ENCODE measurements around the gene FOXF1.

The FOXF1 gene

DNA sequence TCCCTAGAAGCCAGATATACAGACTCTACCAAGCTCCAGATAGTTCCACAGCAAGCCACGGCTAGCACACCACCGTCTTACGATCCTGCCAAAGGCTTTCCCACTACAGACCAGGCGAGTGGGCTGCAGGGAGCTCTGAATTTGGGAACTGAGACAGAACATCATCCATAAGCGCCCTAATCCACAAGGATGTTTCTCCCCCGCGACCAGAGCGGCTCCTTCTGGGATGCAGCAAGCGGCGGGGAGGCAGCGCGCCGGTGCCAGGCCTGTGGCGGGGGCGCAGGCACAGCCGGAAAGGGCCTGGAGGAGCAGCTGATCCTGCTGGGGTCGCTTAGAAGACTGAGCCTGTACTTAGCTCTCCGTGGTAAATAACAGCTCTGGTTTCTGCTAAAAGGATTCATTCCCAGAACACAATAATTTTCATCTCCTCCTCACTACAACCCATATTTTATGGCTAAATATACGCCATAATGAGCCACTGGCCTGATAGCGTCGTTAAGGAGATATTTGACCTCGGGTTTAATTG is 16.2 kb upstream of the FOXF1 start:
- no peak for FAIRE-seq

DNA sequence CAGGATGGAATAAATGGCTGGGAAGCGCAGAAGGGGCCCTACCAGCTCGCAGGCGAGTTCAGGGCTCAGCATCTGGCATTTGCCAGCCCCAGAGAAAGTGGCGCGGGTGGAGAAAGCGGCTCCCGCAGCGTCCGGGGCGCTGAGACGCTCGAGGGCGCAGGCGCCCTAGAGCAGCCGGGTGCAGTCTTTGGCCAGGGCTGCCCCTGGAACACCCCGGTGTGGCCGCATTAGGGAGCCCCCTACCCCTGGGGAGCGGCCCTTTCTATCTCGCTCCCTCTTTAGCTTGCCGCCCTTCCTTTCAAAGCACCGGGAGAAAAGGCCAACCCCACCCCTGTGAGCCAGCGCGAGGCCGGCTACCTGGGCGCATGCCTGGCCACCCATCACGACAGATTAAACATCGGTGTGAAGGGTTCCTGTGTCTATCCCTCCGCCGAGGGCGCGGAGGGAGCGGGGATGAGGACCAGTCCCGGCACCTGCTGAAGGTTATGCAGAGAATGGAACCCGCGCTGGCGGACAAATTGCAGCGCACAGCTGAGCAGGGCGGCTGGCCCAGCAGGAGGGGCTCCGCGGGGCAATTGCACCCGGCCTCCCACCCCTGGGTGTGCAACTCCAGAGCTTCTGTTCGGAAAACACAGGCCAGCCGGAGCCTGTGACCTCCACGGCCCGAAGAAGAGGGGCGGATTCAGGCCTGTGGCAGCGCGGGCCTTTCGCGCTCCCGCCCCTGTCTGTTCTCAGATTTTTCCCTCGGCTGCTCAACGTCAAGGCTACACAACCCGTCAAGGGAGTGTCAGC is 15.6 kb upstream of the FOXF1 start:
- no peak for FAIRE-seq

DNA sequence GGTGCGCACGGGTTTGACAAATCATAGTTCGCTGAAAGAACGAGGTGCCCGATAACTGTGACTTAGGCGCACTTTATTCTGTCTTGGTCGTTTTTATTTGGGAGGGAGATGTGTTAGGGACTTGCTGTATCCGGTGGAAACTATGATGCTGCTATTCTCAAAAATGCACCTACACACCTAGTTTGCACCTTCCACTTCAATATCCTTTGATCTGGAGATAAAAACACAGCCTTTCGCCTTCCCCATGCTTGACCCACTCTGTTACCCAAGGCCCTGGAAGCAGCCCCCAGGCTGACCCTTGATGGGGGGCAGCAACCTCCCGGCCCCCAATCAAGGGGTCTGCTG is 15.0 kb upstream of the FOXF1 start:
- no peak for FAIRE-seq

DNA sequence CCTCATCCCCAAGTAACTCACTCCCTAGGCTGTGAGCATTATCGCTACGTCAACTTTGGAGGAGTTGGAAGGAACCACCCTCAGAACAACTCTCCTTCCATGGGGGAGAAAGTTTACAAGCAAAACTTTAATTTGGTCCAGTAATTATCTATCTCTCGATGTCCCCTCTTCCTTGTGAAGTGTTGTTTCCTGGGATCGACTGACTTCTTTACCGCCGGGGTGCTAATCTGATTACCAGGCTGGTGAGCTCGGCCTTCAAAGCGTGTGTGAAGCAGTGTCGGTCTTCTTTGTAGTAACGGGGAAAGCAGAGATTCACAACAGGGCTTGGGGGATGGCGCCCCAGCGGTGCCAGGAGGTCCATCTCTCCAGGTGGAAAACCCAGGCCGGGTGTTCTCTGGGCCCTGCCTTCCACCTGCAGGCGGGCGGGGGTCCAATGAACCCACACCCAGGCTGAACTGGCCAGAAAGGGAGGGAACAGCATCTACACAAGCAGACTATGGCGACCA is 14.5 kb upstream of the FOXF1 start:
- FAIRE-seq = no peak

DNA sequence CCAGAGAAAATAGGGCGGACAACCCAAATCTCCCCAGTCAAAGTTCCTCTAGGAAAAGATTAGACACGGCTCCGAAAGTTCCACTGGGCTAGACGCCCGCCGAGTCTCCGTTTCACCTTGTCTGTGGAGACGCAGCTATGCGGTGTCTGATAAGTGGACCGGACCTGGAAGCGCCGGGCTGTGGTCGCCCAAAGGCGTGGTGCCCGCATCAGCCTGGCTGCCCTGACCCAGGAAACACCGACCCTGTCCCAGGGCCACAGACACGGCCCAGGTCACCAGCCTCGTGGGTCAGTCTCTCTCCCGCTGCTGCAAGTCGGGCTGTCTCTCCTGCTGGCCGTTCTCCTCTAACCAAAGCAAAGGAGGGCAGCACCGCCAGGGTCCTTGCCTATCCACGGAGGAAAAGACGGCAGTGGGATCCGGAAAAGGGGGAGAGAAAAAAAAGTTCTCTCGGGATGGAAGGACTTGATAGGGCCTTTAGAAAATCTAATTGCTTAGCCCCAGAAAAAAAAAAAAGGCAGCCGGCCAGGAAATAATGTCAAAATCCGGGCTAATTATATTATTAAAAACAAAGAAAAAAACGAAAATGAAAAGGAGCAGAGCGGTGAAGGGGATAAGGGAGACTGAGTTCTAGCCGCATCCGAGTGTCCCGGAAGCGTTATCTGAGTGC is 13.9 kb upstream of the FOXF1 start:
- no peak for FAIRE-seq

DNA sequence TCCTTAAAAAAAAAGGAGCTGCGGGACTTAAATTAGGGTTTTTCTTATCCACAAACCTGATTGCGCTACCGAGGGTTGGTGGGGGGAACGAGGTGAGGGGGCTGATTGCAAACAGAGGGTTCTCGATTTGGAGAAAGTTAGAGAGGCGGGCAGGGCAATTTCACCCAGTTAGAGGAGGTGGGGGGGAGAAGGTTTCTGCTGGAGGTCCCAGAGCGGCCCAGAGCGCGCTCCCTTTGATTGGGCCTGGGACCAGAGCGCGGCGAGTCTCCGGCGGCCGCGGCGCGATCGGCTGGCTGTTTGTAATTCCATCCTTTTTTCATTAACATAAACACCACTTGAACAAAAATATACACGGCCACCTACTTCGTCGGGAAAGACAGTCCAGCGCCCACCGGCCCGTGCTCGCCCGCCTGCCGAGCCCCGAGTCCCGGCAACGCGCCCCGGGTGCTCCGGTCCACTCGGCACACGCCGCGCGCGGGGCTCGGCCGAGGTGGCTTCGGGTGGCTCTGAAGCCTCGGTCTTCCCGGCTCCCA is 13.3 kb upstream of the FOXF1 start:
- no peak for FAIRE-seq

DNA sequence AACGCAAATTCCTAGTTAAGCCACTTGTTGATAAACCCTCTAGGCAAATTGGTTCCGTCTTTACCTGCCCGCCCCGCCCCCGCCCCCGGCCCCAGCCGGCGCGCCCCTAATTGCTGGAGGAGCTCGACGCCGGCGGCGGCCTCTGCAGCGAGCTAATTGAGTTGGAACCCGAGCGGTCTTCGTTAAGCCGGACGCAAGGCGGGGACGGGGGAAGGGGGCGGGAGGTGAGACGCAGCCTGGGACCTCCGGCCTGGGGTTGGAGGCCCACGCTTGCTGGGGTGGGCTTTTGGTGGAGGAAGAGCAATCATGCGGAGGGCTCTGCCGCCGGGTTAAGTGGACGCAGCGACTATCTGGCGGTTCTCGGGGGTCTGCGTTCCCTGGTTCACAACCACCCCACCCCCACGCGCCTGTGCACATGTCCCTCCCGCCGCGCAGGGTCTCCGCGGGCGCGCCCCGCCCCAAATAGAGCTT is 12.7 kb upstream of the FOXF1 start:
- no peak for FAIRE-seq

DNA sequence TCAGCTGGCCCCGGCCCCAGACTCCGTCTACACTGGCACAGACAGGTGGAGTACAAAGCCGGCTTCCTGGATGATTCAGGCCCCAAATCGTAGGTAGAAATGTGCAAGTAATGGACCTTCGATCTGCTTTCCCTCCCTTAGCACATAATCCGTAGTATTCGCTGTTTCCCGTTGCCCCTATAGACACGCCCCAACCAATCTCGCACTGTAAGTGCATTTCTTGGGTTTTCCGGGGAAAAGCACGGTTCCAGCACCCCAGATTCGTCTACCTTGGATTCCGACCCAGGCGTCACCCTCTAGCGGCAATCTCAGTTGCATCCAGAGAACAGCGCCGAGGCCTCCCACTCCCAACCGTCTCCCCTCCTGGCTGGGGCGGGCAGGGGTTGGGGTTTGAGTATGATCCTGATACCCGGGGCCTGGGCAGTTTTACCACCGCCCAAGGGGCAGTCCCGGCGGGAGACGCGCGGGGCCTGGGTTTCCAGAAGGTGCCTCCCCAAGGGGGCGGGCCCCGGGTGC is 12.1 kb upstream of the FOXF1 start:
- no peak for FAIRE-seq

DNA sequence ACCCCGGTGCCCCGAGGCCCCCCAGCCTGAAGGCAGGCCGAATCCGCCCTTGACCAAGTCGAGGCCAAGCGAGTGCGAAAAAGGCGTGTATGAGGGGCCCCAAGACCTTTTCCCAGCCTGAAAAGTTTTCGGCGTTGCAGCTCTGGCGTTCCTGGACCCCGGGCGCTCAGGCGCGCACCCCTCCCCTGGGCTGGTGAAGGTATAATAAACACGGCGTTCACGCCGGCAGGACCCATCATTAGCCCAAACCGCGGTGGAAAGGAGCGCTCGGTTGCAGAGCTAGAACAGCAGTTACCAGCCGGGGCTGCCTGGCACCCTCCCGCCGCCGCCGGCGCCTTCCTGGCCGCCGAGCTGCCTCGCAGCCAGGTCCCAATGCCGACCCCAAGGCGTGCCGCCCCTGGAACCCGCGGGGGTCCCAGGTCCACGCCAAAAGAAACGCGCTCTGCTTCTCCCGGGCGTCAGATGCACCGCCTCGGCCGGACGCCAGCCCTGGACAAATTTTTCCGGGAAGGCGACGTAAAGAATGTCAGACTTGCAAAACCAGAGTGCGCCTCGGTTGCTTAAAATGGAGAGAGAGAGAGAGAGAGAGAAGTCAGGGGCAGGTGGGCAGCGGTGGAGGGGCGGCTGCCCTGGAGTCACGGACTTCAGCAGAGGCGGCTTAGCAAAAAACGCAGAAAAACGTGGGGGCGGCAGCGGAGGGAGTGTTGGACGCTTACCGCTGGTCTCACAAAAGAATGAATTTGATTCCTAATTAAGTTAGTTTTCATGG is 11.5 kb upstream of the FOXF1 start:
- FAIRE-seq = no peak

DNA sequence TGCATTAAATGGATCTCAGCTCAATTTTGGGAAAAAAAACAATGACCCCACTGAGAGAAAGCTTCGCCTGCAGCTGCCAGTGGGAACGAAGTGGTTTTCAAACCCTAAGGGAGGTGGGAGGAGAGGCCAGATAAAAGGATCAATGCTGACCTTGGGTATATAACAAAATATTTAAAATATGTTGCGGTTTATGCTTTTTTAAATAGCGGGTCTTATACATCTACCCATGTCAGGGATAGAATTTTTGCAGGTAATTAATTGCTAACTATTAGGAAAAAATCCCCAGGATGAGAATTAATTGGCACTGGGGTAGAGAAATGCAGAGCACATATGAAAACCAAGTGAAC is 10.9 kb upstream of the FOXF1 start:
- no peak for FAIRE-seq

DNA sequence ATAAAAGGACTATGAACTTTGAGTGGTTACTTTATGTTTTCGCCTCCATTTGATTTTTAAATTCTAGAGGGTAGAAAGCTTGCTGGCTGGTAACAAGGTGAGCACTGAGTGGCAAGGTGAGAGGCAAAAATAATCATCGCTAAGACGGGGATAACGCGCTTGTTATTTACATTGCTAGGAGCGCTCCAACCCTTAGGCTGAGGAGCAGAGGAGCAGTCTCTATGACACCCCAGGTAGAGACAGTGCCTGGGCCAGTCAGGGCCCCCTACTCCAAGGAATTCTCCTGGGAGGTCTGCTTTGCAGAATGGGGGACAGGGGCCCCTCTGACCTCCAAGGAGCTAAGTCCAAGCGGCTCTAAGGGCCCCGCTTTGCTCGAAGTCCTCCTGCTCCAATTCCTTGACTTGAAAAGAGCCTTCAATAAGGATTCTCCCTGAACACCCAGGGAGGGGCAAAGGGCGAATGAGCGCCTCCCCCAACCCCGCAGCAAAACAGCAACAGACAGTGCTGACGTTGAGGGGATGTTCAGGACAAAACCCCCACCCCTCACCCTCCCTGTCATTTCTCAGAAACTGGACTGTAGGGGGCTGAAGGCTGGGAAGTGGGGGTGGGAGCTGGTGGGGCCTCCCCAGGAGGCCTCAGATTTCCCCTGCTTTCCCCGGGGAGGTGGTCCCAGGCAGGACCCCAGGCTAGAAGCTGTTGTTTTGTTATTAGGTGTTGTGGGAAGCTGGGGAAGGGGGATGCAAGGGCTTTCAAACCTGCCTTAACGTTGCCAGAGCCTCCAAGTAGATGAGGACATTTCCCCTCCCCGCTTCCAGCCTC is 10.2 kb upstream of the FOXF1 start:
- FAIRE-seq = no peak

DNA sequence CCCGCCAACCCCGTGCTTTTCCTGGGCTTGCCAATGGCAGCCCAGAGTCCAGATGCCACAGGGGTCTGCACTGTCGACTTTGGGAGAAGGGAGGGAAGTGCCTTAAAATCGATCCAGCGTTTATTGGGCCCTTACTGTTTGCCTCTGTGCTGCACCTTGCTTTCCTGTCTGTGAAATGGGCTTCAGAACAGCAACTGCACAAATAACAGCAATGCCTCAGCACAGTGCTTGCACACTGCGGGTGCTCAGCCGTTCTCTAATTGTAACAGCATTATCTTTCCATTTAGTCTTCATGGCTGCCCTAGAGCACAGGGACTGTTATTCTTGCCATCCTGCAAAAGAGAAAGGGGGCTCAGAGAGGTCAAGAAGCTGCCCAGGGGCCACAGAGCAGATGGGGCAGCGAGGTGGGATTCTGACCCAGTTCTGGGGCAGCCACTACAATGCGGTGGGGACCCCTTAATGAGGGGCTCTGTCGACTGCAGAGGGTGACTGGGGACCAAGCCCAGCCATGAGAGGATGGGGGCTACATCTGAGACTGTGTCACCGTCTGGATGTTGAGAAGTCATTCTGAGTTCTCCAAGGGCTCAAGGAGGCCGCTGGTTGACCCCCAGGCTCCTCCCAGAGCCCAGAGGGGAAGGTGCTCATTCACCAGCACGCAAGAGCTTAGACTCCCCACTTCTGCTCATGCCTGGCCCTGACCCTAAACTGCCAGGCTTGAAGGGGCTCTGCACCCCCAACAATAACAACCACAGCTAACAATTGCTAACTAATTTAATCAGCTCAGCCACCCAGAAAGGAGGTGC is 9.4 kb upstream of the FOXF1 start:
- no peak for FAIRE-seq

DNA sequence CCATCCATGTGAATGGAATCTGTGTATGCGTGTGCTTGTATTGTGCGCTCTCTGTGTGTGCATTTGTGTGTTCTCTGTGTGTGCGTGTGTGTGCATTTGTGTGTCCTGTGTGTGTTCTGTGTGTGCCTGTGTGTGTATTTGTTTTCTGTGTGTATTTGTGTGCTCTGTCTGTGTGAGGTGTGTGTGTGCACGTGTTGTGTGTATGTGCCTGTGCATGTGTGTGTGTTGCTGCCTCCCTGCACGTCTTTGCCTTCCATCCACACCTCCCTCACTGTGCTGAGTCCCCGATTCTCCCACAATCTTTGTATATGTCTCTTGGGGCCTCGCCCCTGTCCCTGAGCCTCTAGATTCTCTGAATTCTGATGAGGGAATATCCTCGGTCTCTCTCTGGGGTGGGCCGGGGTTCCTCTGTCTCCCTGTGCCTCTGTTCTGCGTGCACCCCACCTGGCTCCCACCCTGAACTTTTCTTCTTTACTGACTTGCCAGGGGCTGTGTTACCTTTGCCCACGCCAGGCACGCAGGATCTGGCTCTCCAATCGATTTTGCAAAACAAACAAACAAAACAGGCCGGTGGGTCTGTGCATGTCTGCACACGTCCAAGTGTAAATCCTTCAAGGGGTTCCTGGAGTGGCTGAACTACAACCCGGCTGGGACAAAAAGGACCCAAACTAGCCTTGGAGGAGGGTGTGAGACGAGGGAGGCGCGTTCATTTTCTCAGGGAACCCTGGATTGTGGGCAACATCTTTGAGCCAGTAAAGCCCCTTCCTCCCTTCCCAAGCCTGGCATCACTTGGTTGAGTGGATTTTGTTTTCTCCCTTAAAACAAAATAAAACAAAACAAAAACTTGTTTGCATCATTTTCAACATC is 8.1 kb upstream of the FOXF1 start:
- no peak for FAIRE-seq

DNA sequence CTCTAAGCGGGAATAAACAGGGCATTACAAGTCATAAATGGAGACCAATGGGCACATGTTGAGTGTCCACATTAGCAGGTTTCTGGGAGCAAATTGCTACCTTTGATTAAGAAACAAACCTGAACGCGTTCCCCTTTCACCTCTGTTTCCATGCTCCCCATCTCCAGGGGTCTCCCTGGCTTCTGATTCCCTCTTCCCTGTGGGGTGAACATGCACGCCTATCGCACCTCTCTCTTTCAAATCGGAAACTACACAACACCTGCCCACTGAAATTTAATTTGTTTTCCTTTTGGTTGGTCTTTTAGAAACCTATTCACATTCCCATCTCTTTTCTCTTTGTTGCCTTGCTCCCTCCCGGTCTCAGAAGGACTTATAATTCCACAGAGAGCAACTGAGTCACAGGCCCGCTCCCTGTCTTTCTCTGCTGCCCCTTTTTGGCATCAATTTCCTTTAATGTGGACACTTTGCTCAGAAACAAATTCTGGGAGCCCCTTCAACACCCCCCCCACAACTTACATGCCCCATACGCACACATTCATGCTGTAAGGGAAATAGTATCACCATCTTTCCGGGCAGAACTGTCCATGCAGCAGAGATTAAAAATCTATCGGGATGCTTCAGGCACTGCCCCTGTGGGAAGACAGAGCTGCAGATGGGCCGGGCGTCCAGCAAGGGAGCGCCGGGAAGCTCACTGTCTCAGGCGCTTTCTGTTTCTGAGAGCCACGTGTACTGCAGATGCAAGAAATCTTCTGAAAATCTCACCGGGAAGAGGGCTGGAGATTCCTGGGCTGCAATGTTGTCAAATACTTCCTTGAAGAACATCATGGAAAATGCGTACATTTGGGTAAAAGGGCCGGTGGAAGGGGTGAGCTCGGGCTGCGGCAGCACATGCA is 7.2 kb upstream of the FOXF1 start:
- no peak for FAIRE-seq

DNA sequence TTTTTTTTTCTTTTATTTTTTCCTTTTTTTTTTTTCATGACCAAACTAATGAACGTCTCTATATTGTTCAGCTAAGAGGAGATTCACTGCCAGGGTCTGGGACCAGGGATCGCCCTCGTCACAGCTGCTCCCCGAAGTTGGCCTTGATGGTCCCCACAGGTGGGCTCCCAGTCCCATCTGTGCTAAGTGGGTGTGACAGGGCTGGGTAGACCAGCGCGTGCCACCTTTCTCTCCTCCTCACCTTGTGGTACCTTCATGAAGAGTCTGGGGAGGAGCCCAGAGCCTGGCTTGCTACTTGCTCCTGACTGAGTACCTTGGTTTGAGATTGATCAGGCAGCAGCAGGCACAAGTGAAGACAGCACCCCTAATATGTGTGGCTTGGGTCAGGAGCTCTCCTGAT is 6.5 kb upstream of the FOXF1 start:
- FAIRE-seq = no peak

DNA sequence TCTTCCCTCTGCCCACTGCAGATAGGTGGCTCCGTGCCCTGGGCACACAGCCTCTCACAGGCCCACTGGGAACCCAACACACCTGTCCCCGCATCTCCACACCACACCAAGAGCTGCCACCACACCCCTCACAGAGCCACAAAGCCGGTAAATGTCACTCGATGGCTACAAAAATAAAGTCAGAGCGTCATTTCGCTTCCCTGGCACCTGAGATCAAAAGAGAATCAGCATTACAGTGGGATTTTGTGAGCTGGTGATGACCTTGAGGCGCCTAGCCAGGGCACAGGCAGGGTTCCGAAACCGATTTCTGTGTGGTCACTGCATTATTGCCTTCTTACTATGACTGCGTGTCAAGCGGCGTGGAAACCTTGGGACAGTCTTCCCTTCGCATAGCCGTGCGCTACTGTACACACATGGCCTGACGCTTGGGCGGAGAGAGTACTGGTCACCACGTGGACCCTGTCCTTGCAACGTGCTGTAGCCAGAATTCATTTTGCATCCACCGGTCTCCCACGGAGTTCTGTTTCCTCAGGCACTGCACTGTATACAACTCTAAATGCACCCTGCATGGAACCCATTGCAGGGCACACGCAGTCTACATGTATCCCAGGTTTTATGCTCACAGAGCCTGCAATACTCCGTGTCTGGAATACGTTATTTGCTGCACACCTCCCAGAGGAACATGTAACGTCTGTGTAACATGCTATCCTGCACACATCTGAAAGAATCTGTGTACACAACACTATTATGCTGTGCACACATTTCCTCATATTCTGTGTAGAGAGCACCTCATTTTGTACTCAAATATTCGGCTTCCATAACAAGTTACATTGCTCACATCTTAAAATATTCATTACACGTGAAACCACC is 5.8 kb upstream of the FOXF1 start:
- no peak for FAIRE-seq

DNA sequence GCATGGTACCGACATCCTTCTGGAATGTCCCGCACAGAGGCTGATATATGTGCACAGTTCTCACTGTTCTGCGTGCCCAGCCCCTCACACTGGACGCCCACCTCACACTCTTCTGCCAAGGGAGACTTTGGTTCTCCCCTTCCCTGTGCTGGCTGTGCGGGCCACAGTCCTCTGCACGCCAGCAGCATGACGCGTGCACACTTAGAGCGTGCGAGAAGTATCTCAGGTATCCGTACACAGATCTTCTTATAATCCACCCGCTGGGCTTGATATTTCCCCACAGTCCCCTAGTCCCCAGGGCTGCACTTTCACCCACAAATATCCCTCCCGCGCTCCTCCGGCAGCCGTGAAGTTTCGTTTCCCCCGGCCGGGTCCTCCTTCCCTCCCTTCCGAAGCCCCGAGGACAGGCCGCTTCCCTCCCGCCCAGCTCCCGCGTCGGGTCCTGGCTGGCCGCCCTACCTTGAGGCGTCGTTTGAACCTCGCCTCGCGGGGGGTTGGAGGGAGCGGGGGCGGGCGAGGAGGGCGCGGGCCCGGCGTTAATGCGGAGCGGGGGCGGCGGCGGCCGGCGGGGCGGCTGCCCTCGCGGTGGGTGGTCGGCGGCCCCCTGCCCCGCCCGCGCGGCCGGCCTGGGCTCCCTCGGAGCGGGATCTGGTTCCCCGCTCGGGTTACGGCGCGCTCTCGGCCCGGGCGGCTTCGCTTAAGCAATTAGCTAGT is 5.0 kb upstream of the FOXF1 start:
- FAIRE-seq = no peak

All from islet of Langerhans (tissue), 1 donor.